Thyroid gland (tissue), 4 donors: ENCODE data around the gene GPR162. TPM values are rescaled to one million over a fixed set of nuclear protein-coding genes. Genes with fewer than 3 reads are reported as not detected.

Experiments used
- DNase-seq, 2 donors: peaks; one replicate each; pipeline ENCODE4 v3.0.0-alpha.2; 2019
- H3K27ac ChIP-seq, 3 donors: fragments of 200-600 bp; sonication (generic); 1 replicate in 2 of 3; 2 replicates in 1 of 3; pipeline ENCODE4 v1.5.1; 2016 to 2019; ENCODE audit warnings: mild to moderate bottlenecking in 1 of 3, moderate library complexity in 1 of 3
- H3K27me3 ChIP-seq: fragments of 200-600 bp; sonication (generic); one replicate; pipeline ENCODE4 v1.5.1; 2019
- H3K36me3 ChIP-seq, 2 donors: fragments of 200-600 bp; sonication (generic); one replicate each; pipeline ENCODE4 v1.5.1; 2016 to 2019
- H3K4me1 ChIP-seq, 2 donors: fragments of 200-600 bp; sonication (generic); one replicate each; pipeline ENCODE4 v1.5.1; 2017 to 2019
- H3K4me3 ChIP-seq, 3 donors: fragments of 200-600 bp; sonication (generic); replicated peaks in 1 of 3; 1 replicate in 2 of 3; 2 replicates in 1 of 3; pipeline ENCODE4 v1.5.1; 2016; ENCODE audit warnings: mild to moderate bottlenecking in 1 of 3
- H3K9me3 ChIP-seq: fragments of 200-600 bp; sonication (generic); one replicate; pipeline ENCODE4 v1.5.1; 2017
- POLR2A ChIP-seq, 2 donors: fragments of 450-650 bp; IDR thresholded peaks; one replicate each; pipeline ENCODE4 v1.6.1; 2017; ENCODE audit warnings: antibody characterized with exemption in 2 of 2, mild to moderate bottlenecking in 2 of 2, moderate library complexity in 1 of 2
- WGBS, 2 donors: methylation state at CpG; one replicate each; pipeline ENCODE4 v1.1.5; 2017; 5-methylcytosine and 5-hydroxymethylcytosine counted together
- intact Hi-C: fragments of 100-400 bp; cut with DNase I; formaldehyde crosslinking; loops from one replicate; pipeline ENCODE4 v1.15.1; 2023
- total RNA-seq, 4 donors: library from RNA; depleted of rRNA; stranded (reverse); fragments of >200 nt; gene quantifications; one replicate each; pipeline ENCODE4 v1.2.3, GENCODE V29; 2016
- TF ChIP-seq, protein P1 (sequence below), 6 experiments: fragments of 200-600 bp in 3 of 6; fragments of 450-650 bp in 3 of 6; sonication (generic) in 3 of 6; IDR thresholded peaks; one replicate each; pipeline ENCODE4 v1.5.1; 2016 to 2019; ENCODE audit warnings: antibody characterized with exemption in 6 of 6, mild to moderate bottlenecking in 2 of 6, inconsistent platforms in 1 of 6, moderate library complexity in 1 of 6

The GPR162 gene
- total RNA-seq, 4 donors from 2014 or later: 0.34 to 1.1 (median 0.56) TPM

DNA sequence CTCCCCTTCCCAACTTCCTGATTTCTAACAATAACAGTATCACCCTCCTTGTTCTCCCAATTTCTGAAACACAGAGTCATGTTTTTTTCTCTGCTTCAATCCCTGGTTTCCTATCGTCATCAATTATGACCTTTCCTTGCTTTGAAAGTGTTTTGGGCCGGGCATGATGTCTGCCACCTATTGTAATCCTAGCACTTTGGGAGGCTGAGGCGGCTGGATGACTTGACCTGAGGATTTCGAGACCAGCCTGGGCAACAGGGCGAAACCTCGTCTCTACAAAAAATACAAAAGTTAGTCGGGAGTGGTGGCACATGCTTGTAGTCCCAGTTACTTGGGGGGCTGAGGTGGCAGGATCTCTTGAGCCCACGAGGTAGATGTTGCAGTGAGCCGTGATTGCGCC is 12.6 kb upstream of the GPR162 start:
- no peak overlapping the region for H3K27ac ChIP-seq
- no peak for DNase-seq
- WGBS, 2 donors: 69 to 72% methylated on average over 10 of the region's 10 CpGs
- H3K4me3 ChIP-seq: no peak overlapping the region
- H3K36me3 ChIP-seq: no peaks in the 10 kb centered on the region
- no peaks in the 10 kb centered on the region for H3K9me3 ChIP-seq
- H3K27me3 ChIP-seq: no peaks in the 10 kb centered on the region
- no peak for TF ChIP-seq POLR2A (IDR thresholded peaks at IDR 0.05)
- TF ChIP-seq, protein P1, sequence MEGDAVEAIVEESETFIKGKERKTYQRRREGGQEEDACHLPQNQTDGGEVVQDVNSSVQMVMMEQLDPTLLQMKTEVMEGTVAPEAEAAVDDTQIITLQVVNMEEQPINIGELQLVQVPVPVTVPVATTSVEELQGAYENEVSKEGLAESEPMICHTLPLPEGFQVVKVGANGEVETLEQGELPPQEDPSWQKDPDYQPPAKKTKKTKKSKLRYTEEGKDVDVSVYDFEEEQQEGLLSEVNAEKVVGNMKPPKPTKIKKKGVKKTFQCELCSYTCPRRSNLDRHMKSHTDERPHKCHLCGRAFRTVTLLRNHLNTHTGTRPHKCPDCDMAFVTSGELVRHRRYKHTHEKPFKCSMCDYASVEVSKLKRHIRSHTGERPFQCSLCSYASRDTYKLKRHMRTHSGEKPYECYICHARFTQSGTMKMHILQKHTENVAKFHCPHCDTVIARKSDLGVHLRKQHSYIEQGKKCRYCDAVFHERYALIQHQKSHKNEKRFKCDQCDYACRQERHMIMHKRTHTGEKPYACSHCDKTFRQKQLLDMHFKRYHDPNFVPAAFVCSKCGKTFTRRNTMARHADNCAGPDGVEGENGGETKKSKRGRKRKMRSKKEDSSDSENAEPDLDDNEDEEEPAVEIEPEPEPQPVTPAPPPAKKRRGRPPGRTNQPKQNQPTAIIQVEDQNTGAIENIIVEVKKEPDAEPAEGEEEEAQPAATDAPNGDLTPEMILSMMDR (IDR thresholded peaks at IDR 0.05): no peak
- H3K4me1 ChIP-seq: no peaks in the 10 kb centered on the region
- intact Hi-C loops: no loop called here

DNA sequence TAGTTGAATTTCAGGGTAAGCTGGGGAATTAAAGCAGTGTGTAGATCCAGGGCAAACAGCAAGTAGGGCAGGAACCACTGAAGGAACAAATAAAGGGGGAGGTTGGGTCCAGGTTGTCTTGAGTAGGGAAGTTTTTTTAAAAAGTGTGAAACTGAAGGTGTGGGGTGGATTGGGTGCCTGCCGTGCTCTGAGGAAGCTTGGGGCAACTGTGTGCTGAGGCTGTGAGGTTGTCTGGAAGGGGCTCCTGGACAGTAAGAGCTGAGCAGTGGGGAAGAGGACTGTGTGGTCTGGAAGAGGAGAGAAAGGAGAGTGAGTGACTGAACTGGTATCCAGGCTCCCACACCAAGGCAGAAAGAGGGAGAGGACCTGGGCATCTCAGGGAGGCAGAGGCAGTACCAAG is 10.9 kb upstream of the GPR162 start:
- no peaks in the 10 kb centered on the region for H3K27me3 ChIP-seq
- no peaks in the 10 kb centered on the region for H3K4me1 ChIP-seq
- H3K4me3 ChIP-seq: no peak overlapping the region
- no peaks in the 10 kb centered on the region for H3K36me3 ChIP-seq
- no peak overlapping the region for H3K27ac ChIP-seq
- DNase-seq: no peak
- intact Hi-C loops: no loop called here
- no peaks in the 10 kb centered on the region for H3K9me3 ChIP-seq
- WGBS, 2 donors: 68 to 69% methylated on average over 1 of the region's 1 CpG
- TF ChIP-seq, protein P1 (IDR thresholded peaks at IDR 0.05): no peak
- no peak for TF ChIP-seq POLR2A (IDR thresholded peaks at IDR 0.05)

DNA sequence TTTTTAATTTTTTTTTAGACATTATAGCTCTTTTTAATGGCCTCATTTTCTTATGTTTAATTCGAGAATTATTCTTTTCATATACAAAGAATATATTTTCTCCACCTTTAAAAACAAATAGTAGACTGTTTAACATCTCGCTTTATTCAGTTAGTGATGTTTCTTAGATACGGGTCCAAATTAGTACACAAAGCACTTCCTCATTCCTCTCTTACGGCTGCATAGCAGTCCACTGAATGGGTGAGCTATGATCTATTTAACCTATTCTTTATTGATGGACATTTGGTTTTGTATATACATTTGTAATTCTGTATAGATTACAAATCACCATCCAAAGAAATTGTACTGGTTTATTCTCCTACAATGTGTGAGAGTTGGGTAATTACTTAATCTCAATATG is 8.3 kb upstream of the GPR162 start:
- intact Hi-C loops: no loop called here

DNA sequence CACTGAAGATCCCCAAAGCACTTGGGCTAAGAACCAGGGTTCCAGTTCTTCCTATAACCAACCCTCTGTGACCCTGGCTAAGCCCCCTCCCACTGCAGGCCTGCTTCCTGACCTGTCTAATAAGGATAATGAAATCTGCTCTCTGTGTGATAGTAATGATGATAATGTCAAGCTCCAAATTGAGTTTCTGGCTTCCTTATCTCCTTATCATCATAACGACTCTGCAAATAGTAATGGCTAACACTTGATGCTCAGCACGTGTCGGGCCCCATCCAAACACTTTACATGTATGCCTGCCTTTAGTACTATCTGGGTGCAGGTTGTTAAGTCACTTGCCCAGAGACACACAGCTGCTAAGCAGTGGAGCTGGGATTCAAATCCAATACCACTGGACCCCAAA is 5.0 kb upstream of the GPR162 start:
- H3K4me3 ChIP-seq: no peak overlapping the region
- no peak for TF ChIP-seq POLR2A (IDR thresholded peaks at IDR 0.05)
- TF ChIP-seq, protein P1 (IDR thresholded peaks at IDR 0.05): no peak
- 57 to 62% methylated on average over 3 of the region's 3 CpGs for WGBS, 2 donors
- intact Hi-C loops: no loop called here
- no peaks in the 10 kb centered on the region for H3K36me3 ChIP-seq
- no peaks in the 10 kb centered on the region for H3K9me3 ChIP-seq
- no peaks in the 10 kb centered on the region for H3K27me3 ChIP-seq
- no peak overlapping the region for H3K27ac ChIP-seq
- no peak for DNase-seq
- peaks cover 0 to 6% of the 10 kb centered on the region in 2 donors for H3K4me1 ChIP-seq

More for the DNA sequence above, 8.3 kb upstream of the GPR162 start:
- Histone ChIP-seq H3K4me1 (no peaks in the 10 kb centered on the region), H3K36me3 (no peaks in the 10 kb centered on the region), H3K27me3 (no peaks in the 10 kb centered on the region), H3K27ac (no peak overlapping the region), H3K4me3 (no peak overlapping the region), H3K9me3 (no peaks in the 10 kb centered on the region)
- DNase-seq: no peak
- WGBS, 2 donors: 78 to 85% methylated on average over 4 of the region's 4 CpGs
- TF ChIP-seq POLR2A (IDR thresholded peaks at IDR 0.05): no peak
- TF ChIP-seq, protein P1 (IDR thresholded peaks at IDR 0.05): no peak

DNA sequence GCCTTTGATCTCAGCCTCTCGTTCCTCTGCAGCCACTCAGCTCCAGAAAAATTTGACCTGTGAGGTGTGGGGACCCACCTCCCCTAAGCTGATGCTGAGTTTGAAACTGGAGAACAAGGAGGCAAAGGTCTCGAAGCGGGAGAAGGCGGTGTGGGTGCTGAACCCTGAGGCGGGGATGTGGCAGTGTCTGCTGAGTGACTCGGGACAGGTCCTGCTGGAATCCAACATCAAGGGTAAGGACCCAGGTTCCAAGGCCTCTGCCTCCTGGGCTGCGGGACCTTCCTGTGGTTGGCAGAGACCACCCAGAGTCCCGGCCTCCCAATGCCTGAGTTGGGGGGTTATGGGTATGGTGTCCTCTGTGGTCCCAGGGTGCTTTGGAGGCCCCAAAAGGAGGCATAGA is 4.5 kb upstream of the GPR162 start:
- TF ChIP-seq, protein P1 (IDR thresholded peaks at IDR 0.05): no peak
- TF ChIP-seq POLR2A (IDR thresholded peaks at IDR 0.05): no peak
- intact Hi-C loops: no loop called here
- WGBS, 2 donors: 88 to 93% methylated on average over 8 of the region's 8 CpGs

More for the DNA sequence above, 4.5 kb upstream of the GPR162 start:
- H3K27me3 ChIP-seq: no peaks in the 10 kb centered on the region
- peaks cover 0 to 11% of the 10 kb centered on the region in 2 donors for H3K4me1 ChIP-seq
- H3K4me3 ChIP-seq: no peak overlapping the region
- no peaks in the 10 kb centered on the region for H3K36me3 ChIP-seq
- DNase-seq: no peak
- H3K27ac ChIP-seq: no peak overlapping the region
- no peaks in the 10 kb centered on the region for H3K9me3 ChIP-seq
